SIG-M5 treated with dmso at 0.1 percent for 504 hours (cell line): ENCODE data around the gene CTXN1.
"Not testable (repeated sequence)": the region's sequence is repeated elsewhere in the genome, so short reads cannot be mapped to it uniquely, and the experiment has no call there.

Source experiments
- DNase-seq: peaks from one replicate; lab custom pipeline; 2025; ENCODE audit not compliant: unreplicated experiment; lab: John Stamatoyannopoulos, UW

The CTXN1 gene

DNA sequence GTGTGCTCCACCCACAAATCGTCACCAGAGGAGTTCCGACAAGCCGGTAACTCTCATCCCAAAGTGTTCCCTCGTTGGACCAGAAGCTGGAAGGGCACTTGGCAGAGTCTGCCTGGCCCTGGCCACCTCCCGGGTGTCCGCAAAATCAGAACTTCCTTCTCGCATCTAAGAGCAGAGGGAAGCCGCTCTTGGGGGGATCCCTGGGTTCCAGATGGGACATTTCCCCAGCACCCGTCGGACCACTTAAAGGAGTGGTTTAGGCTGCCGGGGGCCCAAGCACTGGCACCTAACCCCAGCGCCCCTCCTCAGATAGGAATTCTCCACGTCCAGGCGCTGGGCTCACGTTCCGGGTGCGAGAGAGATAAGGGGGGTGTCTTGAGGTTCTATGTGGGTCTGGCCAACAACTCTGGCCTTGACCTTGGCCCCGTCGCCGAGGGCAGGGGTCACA, 23.1 kb downstream of the CTXN1 start:
- no peak for DNase-seq

DNA sequence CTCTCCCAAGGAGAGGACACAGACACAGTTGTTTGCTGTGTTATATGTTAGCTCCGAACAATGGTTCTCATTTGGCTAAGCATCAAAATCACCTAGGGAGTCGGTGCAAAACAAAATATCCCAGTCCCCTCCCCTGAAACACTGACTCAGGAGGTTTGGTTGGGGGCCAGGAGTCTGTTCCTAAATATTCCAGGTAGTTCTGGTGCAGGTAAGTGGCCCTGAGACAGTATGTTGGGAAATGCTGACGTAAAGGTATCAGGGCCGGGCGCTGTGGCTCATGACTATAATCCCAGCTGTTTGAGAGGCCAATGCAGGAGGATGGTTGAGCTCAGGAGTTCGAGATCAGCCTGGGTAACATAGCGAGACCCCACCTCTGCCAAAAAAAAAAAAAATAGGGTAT, 24.6 kb downstream of the CTXN1 start:
- no peak for DNase-seq

DNA sequence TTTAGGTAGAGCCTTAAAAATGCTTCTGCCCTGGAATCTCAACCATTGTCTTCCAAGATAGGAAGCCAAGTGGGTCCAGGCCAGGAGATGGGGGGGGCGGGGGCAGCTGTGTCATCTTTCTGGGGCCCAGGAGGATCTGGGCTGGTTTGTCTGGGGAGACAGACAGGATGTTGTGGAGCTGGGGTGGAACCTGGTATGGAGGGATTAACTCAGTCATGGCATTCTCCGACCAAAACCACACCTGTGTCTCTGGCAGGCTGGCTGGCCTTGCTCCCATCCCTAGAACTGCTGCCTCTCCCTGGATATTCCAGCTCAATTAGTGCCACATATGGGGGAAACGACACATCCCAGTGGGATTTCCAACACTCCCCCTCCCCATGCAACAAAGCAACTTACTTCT, 25.0 kb downstream of the CTXN1 start:
- no peak for DNase-seq

DNA sequence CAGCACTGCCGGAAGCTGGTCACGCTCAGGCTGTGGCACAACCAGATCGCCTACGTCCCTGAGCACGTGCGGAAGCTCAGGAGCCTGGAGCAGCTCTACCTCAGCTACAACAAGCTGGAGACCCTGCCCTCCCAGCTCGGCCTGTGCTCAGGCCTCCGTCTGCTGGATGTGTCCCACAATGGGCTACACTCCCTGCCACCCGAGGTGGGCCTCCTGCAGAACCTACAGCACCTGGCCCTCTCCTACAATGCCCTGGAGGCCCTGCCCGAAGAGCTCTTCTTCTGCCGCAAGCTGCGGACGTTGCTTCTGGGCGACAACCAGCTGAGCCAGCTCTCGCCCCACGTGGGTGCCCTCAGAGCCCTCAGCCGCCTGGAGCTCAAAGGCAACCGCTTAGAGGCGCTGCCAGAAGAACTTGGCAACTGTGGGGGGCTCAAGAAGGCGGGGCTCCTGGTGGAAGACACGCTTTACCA, 25.5 kb downstream of the CTXN1 start:
- DNase-seq, result no peak

DNA sequence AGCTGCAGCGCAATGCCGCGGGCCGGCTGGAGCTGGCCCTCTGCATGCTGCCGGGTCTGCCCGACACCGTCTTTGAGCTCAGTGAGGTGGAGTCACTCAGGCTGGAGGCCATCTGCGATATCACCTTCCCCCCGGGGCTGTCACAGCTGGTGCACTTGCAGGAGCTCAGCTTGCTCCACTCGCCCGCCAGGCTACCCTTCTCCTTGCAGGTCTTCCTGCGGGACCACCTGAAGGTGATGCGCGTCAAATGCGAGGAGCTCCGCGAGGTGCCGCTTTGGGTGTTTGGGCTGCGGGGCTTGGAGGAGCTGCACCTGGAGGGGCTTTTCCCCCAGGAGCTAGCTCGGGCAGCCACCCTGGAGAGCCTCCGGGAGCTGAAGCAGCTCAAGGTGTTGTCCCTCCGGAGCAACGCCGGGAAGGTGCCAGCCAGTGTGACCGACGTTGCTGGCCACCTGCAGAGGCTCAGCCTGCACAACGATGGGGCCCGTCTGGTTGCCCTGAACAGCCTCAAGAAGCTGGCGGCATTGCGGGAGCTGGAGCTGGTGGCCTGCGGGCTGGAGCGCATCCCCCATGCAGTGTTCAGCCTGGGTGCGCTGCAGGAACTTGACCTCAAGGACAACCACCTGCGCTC, 26.1 kb downstream of the CTXN1 start:
- DNase-seq, result no peak

DNA sequence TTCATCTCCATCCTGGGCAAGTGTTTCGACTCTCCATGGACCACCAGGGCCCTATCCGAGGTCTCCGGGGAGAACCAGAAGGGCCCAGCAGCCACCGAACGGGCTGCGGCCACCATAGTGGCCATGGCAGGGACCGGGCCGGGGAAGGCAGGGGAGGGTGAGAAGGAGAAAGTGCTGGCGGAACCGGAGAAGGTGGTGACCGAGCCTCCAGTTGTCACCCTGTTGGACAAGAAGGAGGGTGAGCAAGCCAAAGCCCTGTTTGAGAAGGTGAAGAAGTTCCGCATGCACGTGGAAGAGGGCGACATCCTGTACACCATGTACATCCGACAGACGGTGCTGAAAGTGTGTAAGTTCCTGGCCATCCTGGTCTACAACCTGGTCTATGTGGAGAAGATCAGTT, 27.0 kb downstream of the CTXN1 start:
- DNase-seq, result no peak

DNA sequence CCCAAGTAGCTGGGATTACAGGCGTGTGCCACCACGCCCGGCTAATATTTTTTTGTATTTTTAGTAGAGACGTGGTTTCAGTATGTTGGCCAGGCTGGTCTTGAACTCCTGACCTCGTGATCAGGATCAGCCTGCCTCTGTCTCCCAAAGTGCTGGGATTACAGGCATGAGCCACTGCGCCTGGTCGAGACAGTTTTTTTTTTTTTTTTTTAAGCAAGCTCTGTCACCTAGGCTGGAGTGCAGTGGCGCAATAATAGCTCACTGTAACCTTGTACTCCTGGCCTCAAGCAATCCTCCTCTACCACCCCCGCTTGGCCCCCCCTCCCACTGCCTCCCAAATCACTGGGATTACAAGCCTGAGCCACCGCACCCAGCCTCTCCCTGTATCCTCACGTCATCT, 28.6 kb downstream of the CTXN1 start:
- no peak for DNase-seq

DNA sequence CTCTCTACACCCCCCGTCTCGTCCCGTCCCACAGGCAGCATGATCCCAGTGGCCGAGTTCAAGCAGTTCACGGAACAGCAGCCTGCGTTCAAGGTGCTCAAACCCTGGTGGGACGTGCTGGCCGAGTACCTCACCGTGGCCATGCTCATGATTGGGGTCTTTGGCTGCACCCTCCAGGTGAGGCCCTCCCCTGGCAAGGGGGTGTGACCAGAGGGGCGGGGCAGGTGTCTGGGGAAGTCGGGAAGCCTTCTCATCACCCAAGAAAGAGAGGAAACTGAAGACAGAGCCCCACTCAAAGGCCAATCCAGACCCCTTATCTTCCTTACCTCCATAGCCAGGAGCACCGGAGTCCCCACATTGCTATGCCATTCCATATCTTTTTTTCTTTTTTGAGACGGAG, 30.4 kb downstream of the CTXN1 start:
- DNase-seq, result no peak

DNA sequence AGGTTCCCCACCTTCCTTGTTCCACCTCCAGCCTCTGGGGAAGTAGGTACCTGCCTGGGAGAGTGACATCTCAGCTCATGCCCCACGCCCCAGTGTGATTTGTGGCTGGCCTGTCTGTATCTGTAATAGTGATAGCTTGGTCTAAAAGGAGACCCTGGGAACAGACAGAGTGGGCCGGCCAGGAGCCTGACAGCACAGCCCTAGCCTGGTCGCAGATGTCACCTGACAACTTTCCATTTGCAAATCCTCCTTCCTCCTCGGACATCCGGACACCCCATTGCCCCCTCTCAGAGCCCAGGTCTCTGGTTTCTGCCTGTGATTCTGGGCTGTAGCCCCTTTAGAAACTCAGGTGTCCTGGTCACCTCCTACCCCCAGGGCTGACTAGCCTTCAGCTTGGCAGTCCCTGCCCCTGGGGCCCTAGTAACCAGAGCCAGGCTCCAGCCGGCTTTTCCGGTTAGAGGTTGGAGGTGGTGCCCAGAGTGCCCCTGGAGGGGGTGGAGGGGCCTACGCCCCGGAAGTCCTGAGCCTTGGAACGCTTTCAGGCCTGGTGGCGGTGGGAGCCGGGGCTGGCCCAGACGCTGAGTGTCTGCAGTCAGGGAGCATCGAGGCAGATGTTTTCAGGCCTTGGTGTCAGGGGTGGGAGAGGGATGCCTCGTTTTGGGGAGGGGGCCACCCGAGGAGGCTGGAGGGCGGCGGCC, 31.2 kb downstream of the CTXN1 start:
- DNase-seq, result no peak

DNA sequence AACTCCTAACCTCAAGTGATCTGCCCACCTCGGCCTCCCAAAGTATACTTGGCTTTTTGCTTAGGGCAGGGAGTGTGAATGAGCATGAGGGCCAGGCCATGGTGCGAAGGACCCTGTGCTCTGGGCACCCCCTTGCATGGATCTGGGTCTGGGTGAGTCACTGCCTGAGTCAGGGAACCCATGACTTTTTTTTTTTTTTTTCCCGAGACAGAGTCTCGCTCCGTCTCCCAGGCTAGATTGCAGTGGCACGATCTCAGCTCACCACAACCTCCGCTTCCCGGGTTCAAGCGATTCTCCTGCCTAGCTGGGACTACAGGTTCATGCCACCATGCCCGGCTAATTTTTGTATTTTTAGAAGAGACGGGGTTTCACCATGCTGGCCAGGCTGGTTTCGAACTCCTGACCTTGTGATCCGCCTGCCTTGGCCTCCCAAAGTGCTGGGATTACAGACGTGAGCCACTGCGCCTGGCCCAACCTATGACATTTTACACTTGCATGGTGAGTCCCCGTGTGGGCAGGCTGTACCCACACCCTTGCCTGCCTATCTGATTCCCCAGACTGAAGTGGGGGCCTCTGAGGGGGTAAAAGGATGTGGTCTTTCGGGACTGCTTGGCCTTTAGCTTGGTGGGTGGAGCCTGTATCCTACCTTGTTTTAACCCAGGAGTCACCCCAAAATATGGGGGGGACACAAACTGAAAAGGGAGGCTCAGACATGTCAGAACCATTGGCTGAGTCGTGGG, 32.4 kb downstream of the CTXN1 start:
- DNase-seq, result not testable (repeated sequence)

DNA sequence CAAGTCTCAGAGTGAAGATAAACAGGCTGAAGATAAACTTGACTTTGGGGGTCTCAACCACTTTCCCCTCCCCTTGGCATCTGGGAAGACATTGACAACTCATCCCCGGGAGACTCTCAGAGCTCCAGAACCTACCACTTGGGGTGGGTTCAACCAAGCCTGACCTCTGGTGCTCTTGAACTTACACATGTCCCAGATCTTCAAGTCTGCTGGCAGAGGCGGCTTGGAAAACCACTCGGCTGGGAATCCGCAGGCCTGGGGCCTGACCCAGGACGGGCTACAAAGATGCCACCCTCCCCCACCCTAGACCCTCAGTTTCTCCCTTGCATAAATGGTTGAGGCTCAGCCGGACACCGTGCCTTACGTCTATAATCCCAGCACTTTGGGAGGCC, 37.1 kb downstream of the CTXN1 start:
- no peak for DNase-seq

DNA sequence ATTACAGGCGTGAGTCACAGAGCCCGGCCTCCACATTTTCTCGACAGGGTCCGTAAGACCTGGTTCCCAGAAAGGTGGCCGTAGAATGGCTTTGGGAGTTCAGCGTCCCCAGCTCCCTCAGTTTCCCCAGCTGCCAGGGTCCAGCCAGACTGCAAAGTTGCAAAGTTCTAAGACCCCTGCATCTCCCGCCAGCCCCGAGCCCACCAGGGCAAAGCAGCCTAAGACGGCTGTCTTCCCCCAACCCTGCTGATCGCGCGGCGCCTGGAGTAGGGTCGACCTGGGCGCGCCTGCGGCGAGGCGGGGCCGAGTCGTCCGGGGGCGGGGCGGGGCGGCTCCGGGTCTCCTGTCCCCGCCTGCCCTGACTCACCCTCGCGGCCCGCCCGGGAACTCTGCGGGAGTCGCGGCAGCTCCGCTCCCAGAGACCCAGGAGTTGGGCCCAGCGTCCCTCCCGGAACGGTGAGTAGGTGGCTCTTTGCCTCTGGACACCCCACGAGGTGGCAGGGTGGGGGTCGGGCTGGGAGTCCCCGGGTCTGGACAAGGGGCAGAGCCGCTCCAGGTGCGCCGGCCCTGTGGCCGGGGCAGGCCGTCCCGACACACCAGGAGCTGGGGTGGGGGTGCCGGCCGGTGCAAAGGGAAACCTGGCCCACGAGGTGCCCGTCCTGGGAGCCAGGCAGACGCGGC, 37.6 kb downstream of the CTXN1 start, which contains the start of gene LRRC8E:
Gene LRRC8E, plus strand, starts transcription at position 366 of the 681 bp plus-strand sequence. CDS start 7,094 bp downstream, outside the sequence.
- DNase-seq, result no peak

DNA sequence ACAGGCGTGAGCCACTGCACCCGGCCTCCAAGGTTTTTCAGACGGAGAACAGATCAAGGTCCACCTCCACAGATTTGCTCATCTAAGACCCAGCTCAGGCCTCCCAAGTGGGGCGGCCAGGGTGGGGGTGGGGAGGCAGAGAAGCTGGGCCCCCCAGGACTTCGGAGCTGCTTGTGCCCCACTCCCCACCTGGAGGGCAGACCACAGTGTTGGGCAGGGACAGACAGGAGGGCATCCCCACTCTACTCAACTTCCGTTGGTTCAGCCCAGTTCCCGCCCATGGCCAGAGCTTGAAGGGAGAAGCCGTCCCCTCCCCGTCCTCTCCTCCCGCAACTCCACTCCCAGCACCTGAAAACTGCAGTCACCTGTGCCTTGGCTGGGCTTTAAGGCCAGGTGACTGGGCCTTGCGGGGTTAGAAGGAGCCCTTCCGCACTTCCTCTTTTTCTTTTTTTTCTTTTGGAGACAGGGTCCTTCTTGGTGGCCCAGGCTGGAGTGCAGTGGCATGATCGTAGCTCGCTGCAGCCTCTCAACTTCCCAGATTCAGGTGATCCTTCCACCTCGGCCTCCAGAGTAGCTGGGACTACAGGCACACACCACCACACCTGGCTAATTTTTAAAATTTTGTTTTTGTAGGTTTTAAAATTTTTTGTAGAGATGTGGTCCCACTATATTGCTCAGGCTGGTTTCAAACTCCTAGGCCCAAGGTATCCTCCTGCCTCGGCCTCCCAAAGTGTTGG, 38.4 kb downstream of the CTXN1 start:
- DNase-seq, result no peak

DNA sequence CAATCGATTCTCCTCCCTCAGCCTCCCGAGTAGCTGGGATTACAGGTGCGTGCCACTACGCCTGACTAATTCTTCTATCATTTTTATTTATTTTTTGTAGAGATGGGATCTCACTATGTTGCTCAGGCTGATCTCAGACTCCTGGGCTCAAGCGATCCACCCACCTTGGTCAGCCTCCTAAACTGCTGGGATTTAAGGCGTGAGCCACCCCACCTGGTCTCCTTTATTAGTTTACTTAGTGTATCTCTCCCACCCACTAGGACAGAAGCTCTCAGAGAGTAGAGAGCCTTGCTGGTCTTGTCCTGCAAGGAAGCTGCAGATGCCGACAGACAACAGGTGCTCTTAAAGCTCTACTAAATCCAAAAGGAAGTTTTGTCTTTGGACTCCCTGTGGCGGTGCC, 40.1 kb downstream of the CTXN1 start:
- DNase-seq, result no peak

DNA sequence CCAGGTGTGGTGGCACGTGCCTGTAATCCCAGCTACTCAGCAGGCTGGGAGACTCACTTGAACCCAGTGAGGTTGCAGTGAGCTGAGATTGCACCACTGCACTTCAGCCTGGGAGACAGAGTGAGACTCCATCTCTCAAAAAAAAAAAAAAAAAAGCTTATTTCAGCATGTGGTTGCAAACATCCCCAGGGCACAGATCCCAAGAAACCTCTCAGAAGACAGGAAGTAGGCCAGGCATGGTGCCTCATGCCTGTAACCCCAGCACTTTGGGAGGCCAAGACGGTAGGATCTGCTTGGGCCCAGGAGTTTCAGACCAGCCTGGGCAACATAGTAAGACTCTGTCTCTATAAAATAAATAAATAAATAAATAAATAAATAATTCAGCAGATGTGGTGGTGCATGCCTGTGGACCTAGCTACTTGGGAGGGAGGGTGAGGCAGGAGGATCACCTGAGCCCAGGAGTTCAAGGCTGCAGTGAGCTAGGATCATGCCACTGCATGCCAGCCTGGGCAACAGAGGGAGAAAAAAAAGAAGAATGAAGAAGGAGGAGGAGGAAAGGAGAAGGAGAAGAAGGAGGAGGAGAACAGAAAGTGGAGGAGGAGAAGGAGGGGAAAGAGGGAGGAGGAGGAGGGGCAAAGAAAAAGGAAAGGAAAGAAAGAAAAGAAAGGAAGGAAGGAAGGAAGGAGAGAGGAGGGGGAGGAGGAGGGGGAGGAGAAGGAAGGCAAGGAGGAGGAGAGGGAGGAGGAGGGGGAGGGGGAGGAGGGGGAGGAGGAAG, 42.0 kb downstream of the CTXN1 start:
- DNase-seq, result no peak

DNA sequence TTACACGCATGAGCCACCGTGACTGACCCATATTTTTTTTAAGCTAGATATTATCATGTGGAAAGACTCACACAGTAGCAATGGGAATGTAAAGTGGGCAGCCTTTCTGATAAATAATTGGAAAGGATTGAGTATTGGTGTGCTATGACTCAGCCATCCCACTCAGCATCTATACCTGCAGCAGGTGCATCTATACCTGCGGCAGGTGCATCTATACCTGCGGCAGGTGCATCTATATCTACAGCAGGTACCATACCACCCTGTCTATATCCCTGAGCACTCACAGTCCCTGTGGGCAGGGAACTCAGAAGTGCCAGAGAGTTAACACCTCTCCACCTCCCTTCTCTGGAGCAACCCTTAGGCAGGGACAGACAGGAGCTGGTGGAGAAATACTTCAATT, 42.8 kb downstream of the CTXN1 start:
- no peak for DNase-seq

DNA sequence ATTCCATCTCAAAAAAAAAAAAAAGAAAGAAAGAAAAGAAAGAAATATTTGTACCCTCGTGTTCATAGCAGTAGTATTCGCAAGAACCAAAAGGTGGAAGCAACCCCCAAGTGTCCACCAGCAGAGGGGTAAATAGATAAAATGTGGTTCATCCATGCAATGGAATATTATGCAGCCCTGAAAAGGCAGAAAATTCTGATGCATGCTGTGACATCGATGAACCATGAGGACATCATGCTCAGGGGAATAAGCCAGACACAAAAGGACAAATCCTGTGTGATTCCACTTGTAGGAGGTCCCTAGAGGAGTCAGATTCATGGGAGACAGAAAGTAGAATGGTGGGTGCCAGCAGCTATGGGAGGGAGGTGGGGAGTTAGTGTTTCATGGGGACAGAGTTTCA, 44.0 kb downstream of the CTXN1 start:
- no peak for DNase-seq

DNA sequence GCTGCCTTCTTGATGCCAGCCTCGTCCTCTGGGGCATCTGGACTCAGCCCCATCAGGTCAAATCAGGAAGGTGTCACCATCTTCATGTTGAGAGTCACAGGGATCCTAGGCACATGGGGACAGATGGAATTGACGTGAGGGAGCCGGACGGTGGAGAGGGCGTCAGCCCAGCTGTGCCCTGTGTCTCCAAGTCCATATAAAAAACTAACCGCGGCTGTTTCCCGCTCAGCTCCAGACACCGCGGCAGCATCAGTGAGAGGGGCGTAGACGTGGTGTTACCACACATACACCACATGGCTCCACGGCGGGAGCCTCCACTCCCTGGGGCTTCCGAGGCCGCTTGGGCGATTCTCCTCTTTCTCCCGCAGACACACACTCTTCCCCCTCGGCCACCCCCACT, 46.1 kb downstream of the CTXN1 start:
- DNase-seq, result no peak

DNA sequence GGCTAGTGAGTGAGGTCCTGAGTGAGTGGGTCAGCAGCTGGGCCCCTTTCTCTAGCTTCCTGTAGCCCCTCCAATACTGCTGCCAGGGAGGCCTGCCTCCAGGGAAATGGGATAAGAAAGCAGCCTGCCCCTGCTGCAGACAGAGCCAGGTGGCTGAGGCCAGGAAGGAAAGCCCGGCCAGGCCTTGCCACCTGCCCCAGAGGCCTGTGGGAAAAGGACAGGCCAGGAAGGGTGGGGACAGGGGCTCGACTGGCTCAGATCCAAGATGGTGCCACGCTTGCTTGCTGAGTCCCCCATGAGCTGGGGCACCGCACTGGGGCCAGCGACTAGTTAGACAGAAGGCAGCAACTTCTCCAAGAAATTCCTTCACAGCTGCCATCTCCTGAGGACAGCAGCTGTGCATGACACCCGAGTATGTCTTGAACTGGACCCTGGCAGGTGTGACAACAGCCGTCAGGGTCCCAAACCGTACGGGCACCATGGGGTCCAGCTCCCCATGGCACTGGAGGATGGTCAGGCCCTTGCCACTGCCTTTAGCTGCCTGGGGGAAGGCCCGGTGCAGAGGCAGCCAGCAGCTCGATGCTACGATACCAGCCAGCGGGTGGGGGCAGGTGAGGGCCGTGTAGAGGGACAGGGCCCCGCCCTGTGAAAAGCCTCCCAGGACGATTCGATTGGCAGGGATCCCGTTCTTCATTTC, 46.7 kb downstream of the CTXN1 start:
- DNase-seq, result no peak
